HUES64 (cell line): ENCODE results near the gene PAGE2.
"Not testable (repeated sequence)": the region's sequence is repeated elsewhere in the genome, so short reads cannot be mapped to it uniquely, and the experiment has no call there.

Experiments used
- H3K27ac ChIP-seq: 2 replicates; pipeline ENCODE4 v1.7.0; 2013; ENCODE audit warnings: low read depth, low read length, inconsistent platforms
- H3K27me3 ChIP-seq: 2 replicates; pipeline ENCODE4 v1.6.1; 2013; ENCODE audit warnings: mild to moderate bottlenecking, low read length; ENCODE audit not compliant: insufficient read depth
- H3K36me3 ChIP-seq: 2 replicates; pipeline ENCODE4 v1.6.1; 2013; ENCODE audit warnings: mild to moderate bottlenecking, low read length; ENCODE audit not compliant: insufficient read depth
- H3K4me1 ChIP-seq: 2 replicates; pipeline ENCODE4 v1.6.1; 2013; ENCODE audit warnings: mild to moderate bottlenecking, low read length, moderate library complexity; ENCODE audit not compliant: insufficient read depth
- H3K4me3 ChIP-seq: 2 replicates; pipeline ENCODE4 v1.5.1; 2013; ENCODE audit warnings: mild to moderate bottlenecking, low read length, moderate library complexity
- H3K9ac ChIP-seq: 2 replicates; pipeline ENCODE4 v1.6.1; 2013; ENCODE audit warnings: mild to moderate bottlenecking, low read depth, low read length
- H3K9me3 ChIP-seq: 2 replicates; pipeline ENCODE4 v1.6.1; 2013; ENCODE audit warnings: low read depth, low read length; ENCODE audit not compliant: insufficient read depth
- WGBS: fragments of 150-250, 120-280 bp; methylation state at CpG from one replicate; pipeline ENCODE4 v1.1.7; 2013; ENCODE audit warnings: missing lambda C conversion rate; 5-methylcytosine and 5-hydroxymethylcytosine counted together

Gene PAGE2

DNA sequence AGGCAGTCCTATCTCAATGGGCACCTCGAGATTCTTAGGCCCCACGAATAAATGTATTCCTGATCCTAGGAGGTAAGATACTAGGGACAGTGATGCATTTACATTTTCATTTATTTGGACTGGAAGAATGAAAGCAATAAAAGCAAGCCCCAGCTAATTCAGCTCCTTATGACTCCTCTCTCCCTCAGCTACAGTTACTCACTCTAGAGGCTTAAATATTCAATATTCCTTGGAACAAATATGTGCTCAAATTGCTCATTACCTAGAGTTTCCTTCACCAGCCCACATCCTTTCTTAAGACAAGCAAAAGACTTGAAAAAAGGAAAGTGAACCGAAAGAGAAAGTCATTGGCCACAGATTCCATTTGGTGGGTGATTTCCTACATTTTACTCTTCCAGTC is 13.9 kb downstream of the PAGE2 start:
- H3K9ac ChIP-seq = no peak overlapping the region
- no peak overlapping the region for H3K27ac ChIP-seq
- no peak overlapping the region for H3K4me3 ChIP-seq
- H3K36me3 ChIP-seq = no peaks in the 10 kb centered on the region
- no peaks in the 10 kb centered on the region for H3K27me3 ChIP-seq
- H3K9me3 ChIP-seq = no peaks in the 10 kb centered on the region
- H3K4me1 ChIP-seq = no peaks in the 10 kb centered on the region
- WGBS = 94% methylated on average over 3 of the region's 3 CpGs

DNA sequence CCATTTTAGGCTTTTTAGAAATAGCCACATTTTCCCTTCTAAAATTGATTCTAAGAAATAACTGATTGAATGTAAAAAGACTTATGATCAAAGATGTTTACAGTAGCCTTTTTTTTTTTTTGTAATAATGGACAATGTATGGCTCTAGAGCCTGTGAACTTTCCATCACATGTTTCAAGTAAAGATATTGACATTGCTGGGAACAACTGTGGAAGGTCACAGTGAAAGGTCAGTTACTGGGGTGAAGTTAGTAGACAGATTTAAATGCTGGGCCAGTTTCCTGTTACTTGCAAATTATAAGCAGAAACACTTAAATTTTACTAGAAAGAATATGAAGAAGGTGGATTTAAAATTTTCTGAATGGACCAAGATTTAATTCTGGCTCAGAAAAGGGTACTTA is 18.4 kb downstream of the PAGE2 start:
- Histone ChIP-seq H3K9me3 (no peaks in the 10 kb centered on the region), H3K36me3 (no peaks in the 10 kb centered on the region), H3K27me3 (no peaks in the 10 kb centered on the region; the same call in 1 of the 2 replicates), H3K9ac (no peak overlapping the region), H3K27ac (no peak overlapping the region), H3K4me3 (no peak overlapping the region), H3K4me1 (no peaks in the 10 kb centered on the region)

DNA sequence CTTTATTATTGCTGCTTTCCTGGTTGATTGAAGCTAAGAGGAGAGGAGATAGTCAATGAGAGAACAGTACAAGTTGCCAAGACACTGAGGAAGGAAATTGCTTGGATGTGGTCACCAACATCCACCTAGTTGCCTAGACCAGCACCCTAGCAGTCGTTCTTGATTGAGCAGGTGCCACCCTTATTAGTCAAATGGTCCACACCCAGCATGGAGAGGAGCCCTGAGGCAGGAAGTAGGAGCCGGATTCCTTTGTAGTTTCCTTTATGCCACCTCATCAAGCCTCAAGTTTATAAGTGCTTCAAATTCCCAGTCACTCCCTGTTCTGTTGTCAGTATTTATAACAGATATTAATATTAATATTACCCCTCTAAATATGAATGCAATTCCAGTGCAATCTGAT is 19.1 kb downstream of the PAGE2 start:
- Histone ChIP-seq H3K27ac (no peak overlapping the region), H3K9me3 (no peaks in the 10 kb centered on the region), H3K9ac (no peak overlapping the region), H3K27me3 (no peaks in the 10 kb centered on the region; the same call in 1 of the 2 replicates), H3K36me3 (no peaks in the 10 kb centered on the region), H3K4me3 (no peak overlapping the region), H3K4me1 (no peaks in the 10 kb centered on the region)
- WGBS = 81% methylated on average over 2 of the region's 2 CpGs

DNA sequence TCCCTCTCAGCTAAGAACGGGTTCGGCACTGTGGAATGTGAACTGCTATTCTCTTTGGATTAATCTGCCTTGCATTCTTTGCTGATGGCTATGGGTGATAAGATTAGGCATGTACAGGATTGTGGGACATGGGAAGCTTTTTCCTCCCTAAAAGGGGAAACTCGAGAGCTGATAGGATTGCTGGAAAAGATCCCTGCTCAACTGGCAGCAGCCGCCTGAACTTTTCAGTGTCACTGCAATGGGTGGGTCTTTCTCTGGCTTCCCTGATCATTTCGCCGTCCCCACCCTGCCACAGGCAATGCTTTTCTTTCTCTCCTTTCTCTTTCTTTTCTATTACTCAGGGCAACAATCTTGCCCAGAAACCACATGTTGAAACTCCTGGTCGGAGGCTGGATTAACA is 20.5 kb downstream of the PAGE2 start:
- Histone ChIP-seq H3K9me3 (no peaks in the 10 kb centered on the region), H3K4me3 (no peak overlapping the region), H3K4me1 (no peaks in the 10 kb centered on the region), H3K27me3 (no peaks in the 10 kb centered on the region; the same call in 1 of the 2 replicates), H3K27ac (no peak overlapping the region), H3K9ac (no peak overlapping the region), H3K36me3 (no peaks in the 10 kb centered on the region)
- WGBS = 83% methylated on average over 7 of the region's 7 CpGs

DNA sequence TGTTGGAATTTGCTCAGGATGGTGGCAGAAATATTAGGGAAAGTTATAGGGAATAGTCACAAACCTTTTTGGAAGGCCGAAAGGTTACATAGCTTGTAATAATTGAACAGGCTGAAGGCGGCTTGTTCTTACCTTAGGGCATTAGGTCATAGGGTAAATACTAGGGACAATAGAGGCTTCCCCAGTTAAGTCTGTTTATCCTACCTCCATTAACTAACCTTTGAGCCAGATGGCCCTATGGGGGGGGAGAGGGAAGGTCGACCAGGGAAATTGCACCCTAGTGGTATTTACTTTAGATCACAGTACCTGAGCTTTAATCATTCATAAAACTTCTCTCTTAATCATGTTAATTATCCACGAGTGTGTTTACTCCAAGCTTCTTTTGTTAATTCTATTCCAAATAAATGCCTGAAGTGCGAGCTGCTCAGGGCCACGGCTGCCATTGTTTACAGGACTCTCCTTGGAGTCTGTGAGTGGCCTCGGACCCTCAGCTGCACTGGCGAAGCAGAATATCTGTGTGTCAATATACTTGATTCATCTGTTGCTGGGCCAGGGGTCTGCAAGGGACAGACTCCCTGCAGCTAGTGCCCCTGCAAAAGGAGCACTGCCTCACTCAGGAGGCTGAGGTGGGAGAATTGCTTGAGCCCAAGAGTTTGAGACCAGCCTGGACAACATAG is 22.9 kb downstream of the PAGE2 start:
- H3K9ac ChIP-seq = no peak overlapping the region
- H3K27me3 ChIP-seq = no peaks in the 10 kb centered on the region; the same call in 1 of the 2 replicates
- H3K36me3 ChIP-seq = no peaks in the 10 kb centered on the region
- WGBS = 69% methylated on average over 7 of the region's 8 CpGs
- H3K4me1 ChIP-seq = no peaks in the 10 kb centered on the region
- H3K27ac ChIP-seq = no peak overlapping the region
- H3K9me3 ChIP-seq = no peaks in the 10 kb centered on the region
- no peak overlapping the region for H3K4me3 ChIP-seq

- not testable (repeated sequence) for H3K9me3 ChIP-seq, H3K36me3 ChIP-seq, H3K27me3 ChIP-seq, H3K4me3 ChIP-seq, H3K27ac ChIP-seq, H3K4me1 ChIP-seq, H3K9ac ChIP-seq
- 88% methylated on average over 7 of the region's 7 CpGs for WGBS
Measured at GRCh38 chrX:55116589-55116988, 27.8 kb downstream of the PAGE2 start.

GRCh38 chrX:55118574-55118973 is 29.8 kb downstream of the PAGE2 start:
- Histone ChIP-seq H3K27ac (no peak overlapping the region), H3K9me3 (no peaks in the 10 kb centered on the region), H3K4me1 (no peaks in the 10 kb centered on the region), H3K36me3 (no peaks in the 10 kb centered on the region), H3K4me3 (no peak overlapping the region), H3K9ac (no peak overlapping the region), H3K27me3 (no peaks in the 10 kb centered on the region)
- WGBS = 74% methylated on average over 2 of the region's 3 CpGs

- H3K27me3 ChIP-seq = no peaks in the 10 kb centered on the region
- no peaks in the 10 kb centered on the region for H3K4me1 ChIP-seq
- no peak overlapping the region for H3K4me3 ChIP-seq
Measured at GRCh38 chrX:55119271-55119670, 30.5 kb downstream of the PAGE2 start.

GRCh38 chrX:55119712-55120111 is 30.9 kb downstream of the PAGE2 start:
- no peak overlapping the region for H3K4me3 ChIP-seq
- WGBS = 75% methylated on average over 1 of the region's 1 CpG
- H3K27me3 ChIP-seq = no peaks in the 10 kb centered on the region
- H3K4me1 ChIP-seq = no peaks in the 10 kb centered on the region
- no peaks in the 10 kb centered on the region for H3K9me3 ChIP-seq
- H3K36me3 ChIP-seq = no peaks in the 10 kb centered on the region
- H3K9ac ChIP-seq = no peak overlapping the region
- H3K27ac ChIP-seq = no peak overlapping the region

More at GRCh38 chrX:55119271-55119670, 30.5 kb downstream of the PAGE2 start:
- H3K9me3 ChIP-seq = no peaks in the 10 kb centered on the region
- H3K27ac ChIP-seq = no peak overlapping the region
- H3K36me3 ChIP-seq = no peaks in the 10 kb centered on the region
- no peak overlapping the region for H3K9ac ChIP-seq

DNA sequence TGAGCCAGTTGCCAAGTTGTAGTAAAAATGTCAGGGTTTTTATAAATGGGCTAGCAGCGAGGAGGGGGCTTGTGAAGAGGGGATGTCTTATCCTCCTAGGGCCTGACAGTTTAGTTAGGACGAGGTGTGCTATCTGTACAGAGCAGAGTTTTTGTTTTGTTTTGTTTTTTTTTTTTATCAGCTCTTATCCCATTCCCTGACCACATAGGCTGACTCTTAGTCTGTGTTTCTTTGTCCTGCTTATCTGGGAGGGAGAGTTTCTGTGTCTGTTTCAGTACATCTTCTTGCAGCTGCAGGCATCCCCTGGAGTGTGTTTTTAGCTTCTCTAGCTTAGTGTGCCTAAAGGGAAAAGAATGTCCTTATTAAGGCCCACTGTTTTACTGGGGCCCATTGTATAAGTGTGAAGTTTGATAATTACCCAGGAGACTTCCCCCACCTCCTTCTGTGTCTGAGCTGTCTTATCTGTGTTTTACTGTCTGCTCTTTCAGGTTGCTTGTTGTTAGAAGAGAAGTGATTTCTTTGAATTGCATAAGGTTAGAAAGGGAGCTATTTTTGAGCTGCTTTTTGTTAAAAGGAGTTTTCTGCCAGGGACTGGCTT is 32.0 kb downstream of the PAGE2 start:
- no peak overlapping the region for H3K9ac ChIP-seq
- H3K27ac ChIP-seq = no peak overlapping the region; the same call in 1 of the 2 replicates
- H3K4me1 ChIP-seq = no peaks in the 10 kb centered on the region
- no peak overlapping the region for H3K4me3 ChIP-seq
- H3K27me3 ChIP-seq = no peaks in the 10 kb centered on the region
- H3K36me3 ChIP-seq = no peaks in the 10 kb centered on the region
- no peaks in the 10 kb centered on the region for H3K9me3 ChIP-seq
- 84% methylated on average over 2 of the region's 2 CpGs for WGBS

GRCh38 chrX:55123900-55124299 is 35.1 kb downstream of the PAGE2 start:
- no peak overlapping the region for H3K4me3 ChIP-seq
- H3K36me3 ChIP-seq = no peaks in the 10 kb centered on the region
- H3K4me1 ChIP-seq = no peaks in the 10 kb centered on the region
- H3K27ac ChIP-seq = no peak overlapping the region
- no peaks in the 10 kb centered on the region for H3K27me3 ChIP-seq
- no peaks in the 10 kb centered on the region for H3K9me3 ChIP-seq
- H3K9ac ChIP-seq = no peak overlapping the region
- 98% methylated on average over 7 of the region's 7 CpGs for WGBS

GRCh38 chrX:55127692-55128091 is 38.9 kb downstream of the PAGE2 start:
- H3K36me3 ChIP-seq = no peaks in the 10 kb centered on the region
- H3K9me3 ChIP-seq = no peaks in the 10 kb centered on the region
- no peaks in the 10 kb centered on the region for H3K27me3 ChIP-seq
- H3K4me1 ChIP-seq = no peaks in the 10 kb centered on the region
- 100% methylated on average over 1 of the region's 2 CpGs for WGBS
- H3K4me3 ChIP-seq = no peak overlapping the region
- H3K27ac ChIP-seq = no peak overlapping the region
- H3K9ac ChIP-seq = no peak overlapping the region
